NCI-H2107 treated with DMSO at 0.1 percent for 48 hours (cell line): ENCODE results near the gene XPNPEP2.

Experiments
- DNase-seq: peaks from one replicate; lab custom pipeline; 2025; ENCODE audit not compliant: unreplicated experiment; lab: John Stamatoyannopoulos, UW

Gene XPNPEP2

GRCh38 chrX:129748305-129748704 is 9.5 kb downstream of the XPNPEP2 start:
- no peak for DNase-seq

- no peak for DNase-seq
Observed at GRCh38 chrX:129749069-129749468, 10.3 kb downstream of the XPNPEP2 start.

- DNase-seq: no peak
Observed at GRCh38 chrX:129750971-129751370, 12.2 kb downstream of the XPNPEP2 start.

- no peak for DNase-seq
Observed at GRCh38 chrX:129754056-129755024, 15.6 kb downstream of the XPNPEP2 start.

GRCh38 chrX:129755779-129756650 is 17.2 kb downstream of the XPNPEP2 start:
- peak; percentile 35 for DNase-seq

- no peak for DNase-seq
Observed at GRCh38 chrX:129759576-129760061, 20.8 kb downstream of the XPNPEP2 start.

GRCh38 chrX:129760155-129760554 is 21.4 kb downstream of the XPNPEP2 start:
- DNase-seq: no peak

- DNase-seq: no peak
Observed at GRCh38 chrX:129760981-129761380, 22.2 kb downstream of the XPNPEP2 start.

- DNase-seq: no peak
Observed at GRCh38 chrX:129761596-129761995, 22.8 kb downstream of the XPNPEP2 start.

GRCh38 chrX:129762448-129762847 is 23.7 kb downstream of the XPNPEP2 start:
- no peak for DNase-seq

- DNase-seq: no peak
Observed at GRCh38 chrX:129763666-129764065, 24.9 kb downstream of the XPNPEP2 start.

- no peak for DNase-seq
Observed at GRCh38 chrX:129768186-129768585, 29.4 kb downstream of the XPNPEP2 start.

- DNase-seq: no peak
Observed at GRCh38 chrX:129768586-129769466, 30.0 kb downstream of the XPNPEP2 start.

GRCh38 chrX:129769467-129770154 is 30.8 kb downstream of the XPNPEP2 start:
- DNase-seq: no peak

- DNase-seq: no peak
Observed at GRCh38 chrX:129771266-129771995, 32.7 kb downstream of the XPNPEP2 start.

- no peak for DNase-seq
Observed at GRCh38 chrX:129772796-129773431, 34.1 kb downstream of the XPNPEP2 start.

- no peak for DNase-seq
Observed at GRCh38 chrX:129773649-129774458, 35.1 kb downstream of the XPNPEP2 start.
